Measurements from ENCODE around the gene PMEL.
"Not testable (repeated sequence)": the region's sequence is repeated elsewhere in the genome, so short reads cannot be mapped to it uniquely, and the experiment has no call there.

PMEL gene

DNA sequence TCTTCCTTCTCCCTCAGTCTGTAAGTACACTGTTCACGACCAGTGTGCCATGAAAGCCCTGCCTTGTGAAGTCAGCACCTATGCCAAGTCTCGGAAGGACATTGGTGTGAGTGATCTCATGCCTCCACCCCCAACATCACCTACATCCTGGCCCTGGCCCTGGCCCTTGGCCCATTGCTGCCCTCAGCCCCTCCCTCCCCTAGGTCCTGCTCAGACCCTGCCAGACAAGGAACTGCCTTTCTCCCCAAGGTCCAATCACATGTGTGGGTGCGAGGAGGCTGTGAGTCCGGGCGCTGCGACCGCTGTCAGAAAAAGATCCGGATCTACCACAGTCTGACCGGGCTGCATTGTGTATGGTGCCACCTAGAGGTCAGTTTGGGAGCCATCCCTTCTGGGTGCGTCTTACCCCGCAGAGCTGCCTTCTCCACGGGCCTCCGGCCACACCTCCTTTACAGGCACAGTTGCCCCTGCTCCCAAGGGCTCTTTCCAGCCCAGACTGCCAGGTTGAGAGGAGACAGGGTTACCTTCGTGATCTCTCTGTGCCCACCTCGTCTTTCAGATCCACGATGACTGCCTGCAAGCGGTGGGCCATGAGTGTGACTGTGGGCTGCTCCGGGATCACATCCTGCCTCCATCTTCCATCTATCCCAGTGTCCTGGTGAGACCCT is 25.6 kb downstream of the PMEL start:
- peak; percentile 88 for DNase-seq

GRCh38 chr12:55938826-55939501 is 26.9 kb downstream of the PMEL start:
- DNase-seq, result no peak

GRCh38 chr12:55937981-55938380 is 27.9 kb downstream of the PMEL start:
- no peak for DNase-seq

- no peak for DNase-seq
Observed at GRCh38 chr12:55935738-55936151, 30.1 kb downstream of the PMEL start.

GRCh38 chr12:55934773-55935172 is 31.1 kb downstream of the PMEL start:
- DNase-seq, result no peak

- no peak for DNase-seq
Observed at GRCh38 chr12:55933799-55934742, 31.8 kb downstream of the PMEL start.

DNA sequence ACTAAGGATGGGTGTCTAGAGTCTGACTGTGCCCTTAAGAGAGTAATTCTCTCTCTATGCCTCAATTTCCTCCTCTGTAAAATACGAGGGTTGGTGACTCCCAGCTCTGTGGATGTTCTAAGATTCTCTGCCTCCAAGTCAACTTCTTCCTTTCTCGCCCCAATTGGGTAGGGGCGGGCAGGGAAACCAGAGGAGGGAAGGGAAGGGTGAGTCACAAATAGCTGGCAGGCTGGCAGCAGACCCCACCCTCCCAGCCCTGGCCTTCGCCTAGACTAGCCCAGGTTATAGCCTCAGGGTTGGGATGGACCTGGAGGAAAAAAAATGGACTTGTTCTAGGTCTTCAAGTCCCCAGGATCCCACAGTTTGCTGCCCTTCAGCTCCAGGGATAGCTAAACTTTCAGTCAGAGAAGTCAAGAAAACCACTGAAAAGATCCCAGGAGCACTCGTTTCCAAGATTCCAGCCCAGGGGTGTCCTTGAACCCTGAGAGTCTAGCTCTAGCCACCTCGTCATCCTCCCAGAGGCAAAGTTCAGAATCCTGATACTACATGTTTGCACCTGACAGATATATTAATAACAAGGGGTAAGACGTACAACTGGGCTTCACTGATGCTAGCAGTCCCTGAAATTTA is 32.6 kb downstream of the PMEL start:
- DNase-seq, result no peak

DNA sequence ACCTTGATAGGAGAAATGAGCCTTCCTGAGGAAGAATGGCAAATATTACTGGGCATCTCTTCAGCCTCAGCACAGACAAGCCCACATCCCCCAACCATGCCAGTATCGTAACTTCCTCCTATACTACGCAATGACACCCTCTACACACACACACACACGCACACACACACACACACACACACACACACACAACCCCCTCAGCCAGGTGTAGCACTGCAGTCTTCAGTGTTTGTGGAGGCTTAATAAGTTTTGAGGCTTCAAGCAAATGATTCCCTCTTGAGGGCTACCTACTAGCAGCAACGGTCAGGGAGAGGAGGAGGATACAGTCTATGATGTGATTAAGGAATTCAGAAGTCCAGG is 33.3 kb downstream of the PMEL start:
- no peak for DNase-seq

DNA sequence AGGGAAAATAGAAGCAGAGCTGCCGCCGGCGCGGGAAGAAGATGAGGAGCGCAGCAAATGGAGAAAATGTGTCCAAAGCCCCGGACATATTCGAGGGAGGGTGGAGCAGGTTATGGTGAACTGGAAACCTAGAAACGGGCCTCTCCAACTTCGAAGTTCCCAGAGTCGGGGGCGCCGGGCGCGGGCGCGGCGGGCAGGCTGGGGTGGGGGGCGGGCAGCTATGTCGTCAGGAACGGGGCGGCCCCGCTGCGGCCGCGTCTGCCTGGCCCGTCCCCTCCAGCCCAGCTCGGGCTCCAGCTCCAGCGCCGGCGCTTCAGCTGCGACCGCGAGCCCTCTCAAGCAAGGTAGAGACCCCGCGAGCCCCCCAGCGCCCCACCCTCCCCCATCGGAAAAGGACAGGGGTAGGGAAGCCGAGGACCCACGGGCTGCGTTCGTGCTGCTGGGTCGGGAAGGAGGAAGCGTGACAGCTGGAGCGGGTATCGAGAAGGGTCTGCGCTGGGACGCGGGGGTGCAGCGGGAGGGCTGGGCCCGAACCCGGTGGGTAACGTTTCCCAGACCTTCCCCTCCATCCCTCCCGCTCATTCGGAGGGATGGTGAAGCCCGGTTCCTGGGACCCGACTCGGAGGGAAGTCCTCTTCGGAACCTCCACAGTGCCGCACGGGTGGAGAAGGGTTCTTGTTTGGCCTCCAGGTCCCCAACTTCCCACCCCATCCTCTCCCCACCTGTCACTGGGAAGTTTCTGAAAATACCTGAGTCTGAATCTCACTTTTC is 33.9 kb downstream of the PMEL start:
- peak; percentile 38 for DNase-seq

- DNase-seq, result no peak
Observed at GRCh38 chr12:55931317-55931779, 34.5 kb downstream of the PMEL start.

DNA sequence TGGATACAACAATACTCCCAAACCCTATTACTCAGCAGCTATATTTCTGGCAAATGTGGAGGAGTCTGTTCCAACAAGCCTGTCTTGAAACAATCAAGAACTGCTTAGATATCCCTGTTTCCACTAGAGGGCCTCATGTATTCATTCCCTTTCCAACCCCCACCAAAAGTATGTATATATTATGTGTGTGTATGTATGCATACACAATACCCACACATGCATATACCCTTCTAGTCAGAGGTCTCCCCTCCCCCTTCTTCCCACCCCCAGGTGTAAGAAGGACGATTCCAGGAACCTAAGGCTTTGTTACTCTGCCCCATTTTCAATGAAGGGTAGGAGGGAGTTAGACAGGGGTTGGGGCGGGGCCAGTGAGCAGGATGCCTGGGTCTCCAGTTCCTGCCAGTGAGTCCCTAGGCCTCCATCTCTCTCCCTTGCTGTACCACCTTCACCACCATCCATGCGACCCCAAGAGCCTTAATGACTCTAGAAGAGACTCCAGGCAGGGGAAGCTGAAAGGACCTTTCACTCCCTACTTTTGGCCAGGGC is 35.0 kb downstream of the PMEL start, which contains the start of gene DGKA:
Gene DGKA (plus strand): TSS at position 392 of the 546 bp plus-strand sequence. CDS start 5,342 bp downstream, outside the sequence.
- peak; percentile 24 for DNase-seq

- no peak for DNase-seq
Observed at GRCh38 chr12:55929306-55929791, 36.5 kb downstream of the PMEL start.

- peak; percentile 58 for DNase-seq
Observed at GRCh38 chr12:55927588-55928502, 38.0 kb downstream of the PMEL start, which contains the start of gene PYM1. Gene PYM1, minus strand, starts transcription at chr12:55927894. Its CDS starts 133 bp downstream, at chr12:55927761.

DNA sequence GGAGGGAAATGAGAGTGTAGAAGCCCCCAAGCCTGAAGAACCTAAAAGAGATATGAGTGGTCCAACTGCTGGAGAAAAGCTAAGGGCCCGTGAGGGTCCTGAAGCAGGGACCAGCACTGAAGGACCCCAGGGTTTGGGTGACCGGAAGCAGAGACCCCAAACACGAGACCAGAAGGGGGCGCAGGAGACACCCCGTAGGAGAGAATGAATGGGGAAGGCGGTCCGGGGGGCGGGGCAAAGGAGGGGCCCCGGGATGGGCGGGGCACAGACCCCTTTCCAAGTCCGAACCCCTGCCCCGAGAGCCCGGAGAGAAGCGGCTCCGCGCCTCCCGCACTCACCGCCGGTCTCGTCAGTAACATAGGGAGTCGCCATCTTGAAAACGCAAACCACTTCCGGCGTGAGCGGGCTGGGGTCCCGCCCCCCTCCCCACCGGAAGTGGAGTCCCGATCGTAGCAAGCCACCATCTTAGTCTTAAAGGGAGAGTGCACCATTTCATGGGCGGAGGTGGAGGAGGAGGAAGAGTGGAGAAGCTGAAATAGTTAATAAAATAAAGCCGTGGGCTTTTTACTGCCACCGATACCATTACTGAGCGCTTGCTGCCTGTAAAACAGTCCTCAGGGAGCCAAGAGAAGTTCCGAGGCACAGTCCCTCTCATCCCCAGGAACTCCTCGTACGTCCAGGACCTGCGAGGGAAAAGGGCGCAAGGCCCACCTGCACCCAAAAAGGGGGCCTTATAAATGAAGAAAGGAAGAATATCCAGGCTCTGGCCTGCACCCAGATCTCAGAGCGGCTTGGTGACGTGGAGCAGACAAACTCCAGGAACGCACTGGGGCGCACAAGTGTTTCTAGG is 38.9 kb downstream of the PMEL start:
- peak; percentile 93 for DNase-seq

GRCh38 chr12:55925870-55926737 is 39.7 kb downstream of the PMEL start:
- peak; percentile 44 for DNase-seq

GRCh38 chr12:55925371-55925770 is 40.5 kb downstream of the PMEL start:
- no peak for DNase-seq

- not testable (repeated sequence) for DNase-seq
Observed at GRCh38 chr12:55923648-55924047, 42.2 kb downstream of the PMEL start.

- DNase-seq, result no peak
Observed at GRCh38 chr12:55922126-55922525, 43.7 kb downstream of the PMEL start.

Measured in midbrain (tissue), 1 donor.